ENCODE data around the gene TNNT3.

TNNT3 gene

GRCh38 chr11:1896468-1896867, 23.0 kb upstream of the TNNT3 start:
- TF ChIP-seq, protein P1, sequence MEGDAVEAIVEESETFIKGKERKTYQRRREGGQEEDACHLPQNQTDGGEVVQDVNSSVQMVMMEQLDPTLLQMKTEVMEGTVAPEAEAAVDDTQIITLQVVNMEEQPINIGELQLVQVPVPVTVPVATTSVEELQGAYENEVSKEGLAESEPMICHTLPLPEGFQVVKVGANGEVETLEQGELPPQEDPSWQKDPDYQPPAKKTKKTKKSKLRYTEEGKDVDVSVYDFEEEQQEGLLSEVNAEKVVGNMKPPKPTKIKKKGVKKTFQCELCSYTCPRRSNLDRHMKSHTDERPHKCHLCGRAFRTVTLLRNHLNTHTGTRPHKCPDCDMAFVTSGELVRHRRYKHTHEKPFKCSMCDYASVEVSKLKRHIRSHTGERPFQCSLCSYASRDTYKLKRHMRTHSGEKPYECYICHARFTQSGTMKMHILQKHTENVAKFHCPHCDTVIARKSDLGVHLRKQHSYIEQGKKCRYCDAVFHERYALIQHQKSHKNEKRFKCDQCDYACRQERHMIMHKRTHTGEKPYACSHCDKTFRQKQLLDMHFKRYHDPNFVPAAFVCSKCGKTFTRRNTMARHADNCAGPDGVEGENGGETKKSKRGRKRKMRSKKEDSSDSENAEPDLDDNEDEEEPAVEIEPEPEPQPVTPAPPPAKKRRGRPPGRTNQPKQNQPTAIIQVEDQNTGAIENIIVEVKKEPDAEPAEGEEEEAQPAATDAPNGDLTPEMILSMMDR (conservative IDR thresholded peaks at IDR 0.05; ENCODE audit: low read length), result no peak
- DNase-seq (ENCODE audit: low read depth), result no peak
- no peak overlapping the region for H3K4me3 ChIP-seq (ENCODE audit: low read length)

- no peak for DNase-seq (ENCODE audit: low read depth)
- no peak overlapping the region for H3K4me3 ChIP-seq (ENCODE audit: low read length)
- TF ChIP-seq, protein P1 (conservative IDR thresholded peaks at IDR 0.05; ENCODE audit: low read length), result no peak
Observed at GRCh38 chr11:1896923-1897322, 22.6 kb upstream of the TNNT3 start.

- TF ChIP-seq, protein P1 (conservative IDR thresholded peaks at IDR 0.05; ENCODE audit: low read length), result no peak
- no peak for DNase-seq (ENCODE audit: low read depth)
- no peak overlapping the region for H3K4me3 ChIP-seq (ENCODE audit: low read length)
Observed at GRCh38 chr11:1899090-1899489, 20.4 kb upstream of the TNNT3 start.

DNA sequence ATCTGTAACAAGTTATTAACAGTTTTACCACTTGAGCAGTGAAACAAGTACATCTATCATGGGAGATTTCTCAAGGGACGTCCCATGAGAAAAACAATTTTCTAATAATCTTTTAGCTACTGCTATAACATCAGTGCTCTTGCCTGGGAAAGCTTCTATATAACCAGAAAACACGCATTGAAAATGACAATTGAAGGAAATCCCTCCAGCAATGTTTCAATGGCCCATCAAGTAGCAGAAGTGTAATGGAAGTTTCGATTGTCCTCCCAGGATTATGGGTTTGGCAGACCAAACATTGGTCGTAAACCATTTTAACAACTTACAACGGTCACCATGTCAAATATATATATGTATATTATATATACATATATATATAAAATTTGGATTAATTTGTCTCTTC, 19.8 kb upstream of the TNNT3 start:
- H3K4me3 ChIP-seq (ENCODE audit: low read length), result no peak overlapping the region
- no peak for DNase-seq (ENCODE audit: low read depth)
- TF ChIP-seq, protein P1 (conservative IDR thresholded peaks at IDR 0.05; ENCODE audit: low read length), result no peak

GRCh38 chr11:1906181-1906580, 13.3 kb upstream of the TNNT3 start:
- DNase-seq (ENCODE audit: low read depth), result no peak
- no peak overlapping the region for H3K4me3 ChIP-seq (ENCODE audit: low read length)
- TF ChIP-seq, protein P1 (conservative IDR thresholded peaks at IDR 0.05; ENCODE audit: low read length), result no peak

- no peak overlapping the region for H3K4me3 ChIP-seq (ENCODE audit: low read length)
- TF ChIP-seq, protein P1 (conservative IDR thresholded peaks at IDR 0.05; ENCODE audit: low read length), result no peak
- no peak for DNase-seq (ENCODE audit: low read depth)
Observed at GRCh38 chr11:1906611-1907423, 12.7 kb upstream of the TNNT3 start.

GRCh38 chr11:1908618-1909017, 10.9 kb upstream of the TNNT3 start:
- no peak overlapping the region for H3K4me3 ChIP-seq (ENCODE audit: low read length)
- TF ChIP-seq, protein P1 (conservative IDR thresholded peaks at IDR 0.05; ENCODE audit: low read length), result no peak
- DNase-seq (ENCODE audit: low read depth), result no peak
